SHP77 (cell line): ENCODE data around the gene RAB26.

Experiments used
- DNase-seq, 2 experiments: peaks; one replicate each; lab custom pipeline; 2025; lab: John Stamatoyannopoulos, UW

Gene RAB26

DNA sequence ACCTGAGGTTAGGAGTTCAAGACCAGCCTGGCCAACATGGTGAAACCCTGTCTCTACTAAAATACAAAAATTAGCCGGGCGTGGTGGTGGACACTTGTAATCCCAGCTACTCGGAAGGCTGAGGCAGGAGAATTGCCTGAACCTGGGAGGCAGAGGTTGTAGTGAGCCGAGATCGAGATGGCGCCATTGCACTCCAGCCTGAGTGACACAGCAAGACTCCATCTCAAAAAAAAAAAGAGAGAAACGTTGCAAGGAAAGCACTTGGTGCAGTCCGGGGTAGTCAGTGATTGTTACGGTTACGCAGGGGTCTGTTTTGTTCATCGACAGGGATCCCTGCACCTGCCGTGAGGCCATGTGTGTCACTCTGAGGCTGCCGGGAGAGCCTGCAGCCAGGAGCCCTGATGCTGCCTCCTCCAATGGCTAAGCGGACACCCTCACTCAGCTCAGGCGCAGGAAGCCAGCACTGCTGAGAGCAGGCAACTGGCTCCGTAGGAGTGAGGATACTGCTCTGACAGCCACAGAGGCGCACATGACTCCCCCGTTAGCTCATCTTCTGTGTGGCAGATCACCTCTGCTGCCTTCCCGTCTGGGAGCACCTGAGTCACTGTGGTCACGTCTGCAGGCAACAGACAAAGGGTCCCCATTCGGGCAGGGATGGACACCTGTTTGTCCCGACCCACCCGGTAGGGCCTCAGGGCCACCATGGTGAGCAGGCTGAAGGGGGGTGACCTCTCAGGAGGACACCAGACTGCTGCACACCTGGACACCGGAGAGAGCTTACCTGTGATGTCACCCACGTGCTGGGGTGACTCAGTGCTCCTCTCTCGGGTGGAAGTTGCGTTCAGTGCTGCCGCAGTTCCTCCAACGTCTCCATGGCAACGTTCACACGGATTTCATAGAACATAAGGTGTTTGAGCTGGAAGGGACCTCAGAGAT is 5.2 kb upstream of the RAB26 start:
- DNase-seq: peak in 1 of 2 experiments; percentile 46

GRCh38 chr16:2143878-2144485 is 4.4 kb upstream of the RAB26 start:
- no peak for DNase-seq

DNA sequence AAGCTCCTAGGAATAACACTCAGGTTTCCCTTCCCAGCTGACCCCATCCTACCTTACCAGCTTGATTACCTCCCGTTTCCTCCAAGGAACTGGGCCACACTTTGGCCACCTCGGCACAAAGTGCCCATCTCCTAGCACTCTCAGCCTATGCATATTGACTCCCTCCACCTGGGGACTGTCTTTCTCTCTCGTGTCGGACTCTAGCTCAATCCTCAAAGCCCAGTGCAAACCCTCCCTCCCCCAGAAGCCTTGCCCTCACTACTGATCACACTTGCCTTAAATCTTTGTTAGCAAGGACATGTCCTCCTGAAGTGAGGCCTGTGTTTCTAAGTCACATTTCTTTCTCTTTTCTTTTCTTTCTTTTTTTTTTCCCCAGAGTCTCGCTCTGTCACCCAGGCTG is 2.6 kb upstream of the RAB26 start:
- no peak for DNase-seq

DNA sequence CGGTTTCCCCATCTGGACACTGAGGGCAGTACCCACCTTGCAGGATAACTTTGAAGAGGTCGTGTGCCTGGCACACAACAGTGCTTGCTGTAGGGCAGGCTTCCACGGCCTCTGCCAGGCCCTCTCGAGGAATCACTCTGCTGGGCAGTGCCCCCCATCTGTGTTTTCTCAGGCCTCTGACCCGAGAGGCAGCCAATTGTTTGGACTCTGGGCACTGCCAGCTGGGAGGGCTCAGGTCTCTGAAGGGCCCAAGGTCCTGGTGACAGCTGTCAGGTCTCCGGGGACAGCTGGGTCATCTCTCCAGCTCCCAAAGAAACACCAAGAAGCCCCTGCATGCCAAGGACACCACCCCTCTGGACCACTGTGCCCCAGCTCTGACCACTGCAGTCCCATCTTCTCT is 1.0 kb upstream of the RAB26 start:
- DNase-seq: no peak

- peak in 1 of 2 experiments; percentile 42 for DNase-seq
Measured at GRCh38 chr16:2148714-2149629, 547 bp downstream of the RAB26 start.

DNA sequence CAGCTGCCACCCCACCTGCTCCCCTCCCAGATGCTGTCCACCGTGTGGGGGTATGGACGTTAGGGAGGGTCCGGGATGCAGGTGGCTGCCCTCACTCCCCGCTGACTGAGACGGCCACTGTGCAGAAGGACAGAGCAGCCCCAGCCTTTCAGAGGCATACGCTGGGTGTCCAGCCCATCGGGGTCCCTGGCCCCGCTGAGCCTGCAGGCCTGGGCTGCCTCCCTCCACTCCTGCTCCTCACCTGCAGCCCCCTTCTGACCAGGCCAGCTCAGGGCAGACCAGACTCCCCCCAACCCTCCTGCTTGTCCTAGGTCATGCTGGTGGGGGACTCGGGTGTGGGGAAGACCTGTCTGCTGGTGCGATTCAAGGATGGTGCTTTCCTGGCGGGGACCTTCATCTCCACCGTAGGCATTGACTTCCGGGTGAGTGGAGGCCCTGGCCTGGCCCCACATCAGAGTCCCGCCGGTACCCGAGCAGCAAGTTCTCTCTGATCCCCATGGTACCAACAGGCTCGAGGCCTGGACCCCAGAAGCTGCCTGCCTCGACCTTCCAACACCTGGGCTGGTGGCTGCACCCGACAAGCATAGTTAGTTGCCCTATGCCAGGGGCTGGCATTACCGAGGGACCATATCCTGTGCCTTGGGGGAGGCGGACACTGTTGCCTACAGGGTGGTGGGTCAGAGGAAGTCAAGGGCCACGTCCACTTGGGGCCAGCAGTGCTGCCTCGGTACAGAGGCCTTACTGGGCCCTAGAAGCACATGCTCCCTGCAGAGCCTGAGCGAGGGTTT is 1.4 kb downstream of the RAB26 start:
- DNase-seq: peak in 1 of 2 experiments; percentile 40

DNA sequence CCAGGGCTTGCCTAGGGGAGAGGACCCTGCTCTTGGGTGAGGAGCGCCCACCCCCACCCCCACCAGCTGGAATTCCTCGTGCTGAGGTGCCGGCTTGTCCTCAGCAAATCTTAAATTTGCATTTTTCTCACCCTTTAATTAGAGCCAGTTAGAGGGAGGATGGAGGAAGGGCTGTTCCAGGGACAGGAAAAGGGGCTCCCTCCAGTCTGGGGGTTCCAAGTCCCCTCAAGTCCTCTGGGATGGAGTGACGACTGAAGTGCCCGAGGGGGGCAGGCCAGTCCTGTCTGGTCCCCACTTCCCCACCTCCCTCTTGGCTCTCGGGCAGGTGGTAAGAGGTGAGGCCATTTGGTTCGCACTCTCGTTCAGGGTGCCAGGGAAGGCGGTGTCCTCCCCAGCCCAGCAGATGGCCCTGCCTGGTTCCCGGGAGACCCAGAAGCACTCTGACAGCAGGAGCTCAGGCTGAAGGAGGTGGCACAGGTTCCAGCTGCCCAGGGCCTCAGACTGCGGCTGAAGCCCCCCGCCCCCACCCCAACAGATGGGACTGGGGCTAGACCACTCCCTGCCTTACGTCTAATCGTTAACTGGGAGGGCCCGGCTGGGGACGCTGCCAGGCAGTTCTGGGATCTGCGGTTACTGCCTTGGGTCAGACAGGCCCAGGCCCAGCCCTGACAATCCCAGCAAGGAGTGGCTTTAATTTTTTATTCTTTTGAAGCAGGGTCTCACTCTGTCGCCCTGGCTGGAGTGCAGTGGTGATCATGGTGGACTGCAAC is 2.2 kb downstream of the RAB26 start:
- peak; percentile 78 to 81 for DNase-seq

DNA sequence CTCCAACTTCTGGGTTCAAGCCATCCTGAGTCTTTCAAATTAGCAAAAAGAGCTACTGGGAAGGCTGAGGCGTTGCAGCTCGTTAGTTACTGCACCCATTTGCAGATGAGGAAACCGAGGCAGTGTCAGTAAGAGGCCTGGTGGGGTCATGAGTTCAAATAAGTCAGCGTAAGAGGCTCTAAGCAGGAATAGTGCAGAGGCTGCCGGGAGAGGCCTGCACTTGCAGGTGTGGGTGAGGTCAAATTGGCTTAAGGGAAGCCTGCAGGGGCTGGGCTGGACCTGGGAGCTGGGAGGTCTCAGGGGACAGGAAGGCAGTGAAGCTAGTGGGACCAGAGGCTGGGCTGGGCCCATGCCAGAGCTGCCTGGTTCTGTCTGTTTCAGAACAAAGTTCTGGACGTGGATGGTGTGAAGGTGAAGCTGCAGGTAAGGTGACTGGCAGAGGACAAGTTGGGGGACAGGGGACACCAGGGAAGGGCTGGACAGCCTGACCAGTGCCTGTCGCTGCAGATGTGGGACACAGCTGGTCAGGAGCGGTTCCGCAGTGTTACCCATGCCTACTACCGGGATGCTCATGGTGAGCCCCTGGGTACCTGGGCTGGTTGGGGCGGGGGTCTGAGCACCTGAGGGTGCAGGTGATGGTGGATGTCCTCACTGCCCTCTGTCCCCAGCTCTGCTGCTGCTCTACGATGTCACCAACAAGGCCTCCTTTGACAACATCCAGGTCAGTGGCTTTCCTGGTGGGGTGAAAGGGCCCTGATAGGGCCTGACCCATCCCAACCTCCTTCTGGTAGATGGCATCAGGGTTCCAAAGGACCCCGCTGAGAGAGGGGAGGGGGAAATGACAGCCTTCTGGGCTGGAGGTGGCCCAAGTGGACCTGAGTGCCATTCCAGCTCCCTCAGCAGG is 3.0 kb downstream of the RAB26 start:
- DNase-seq: no peak

- peak in 1 of 2 experiments; percentile 23 for DNase-seq
Measured at GRCh38 chr16:2152695-2153506, 4.5 kb downstream of the RAB26 start.

- no peak for DNase-seq
Measured at GRCh38 chr16:2154533-2155090, 6.2 kb downstream of the RAB26 start.

DNA sequence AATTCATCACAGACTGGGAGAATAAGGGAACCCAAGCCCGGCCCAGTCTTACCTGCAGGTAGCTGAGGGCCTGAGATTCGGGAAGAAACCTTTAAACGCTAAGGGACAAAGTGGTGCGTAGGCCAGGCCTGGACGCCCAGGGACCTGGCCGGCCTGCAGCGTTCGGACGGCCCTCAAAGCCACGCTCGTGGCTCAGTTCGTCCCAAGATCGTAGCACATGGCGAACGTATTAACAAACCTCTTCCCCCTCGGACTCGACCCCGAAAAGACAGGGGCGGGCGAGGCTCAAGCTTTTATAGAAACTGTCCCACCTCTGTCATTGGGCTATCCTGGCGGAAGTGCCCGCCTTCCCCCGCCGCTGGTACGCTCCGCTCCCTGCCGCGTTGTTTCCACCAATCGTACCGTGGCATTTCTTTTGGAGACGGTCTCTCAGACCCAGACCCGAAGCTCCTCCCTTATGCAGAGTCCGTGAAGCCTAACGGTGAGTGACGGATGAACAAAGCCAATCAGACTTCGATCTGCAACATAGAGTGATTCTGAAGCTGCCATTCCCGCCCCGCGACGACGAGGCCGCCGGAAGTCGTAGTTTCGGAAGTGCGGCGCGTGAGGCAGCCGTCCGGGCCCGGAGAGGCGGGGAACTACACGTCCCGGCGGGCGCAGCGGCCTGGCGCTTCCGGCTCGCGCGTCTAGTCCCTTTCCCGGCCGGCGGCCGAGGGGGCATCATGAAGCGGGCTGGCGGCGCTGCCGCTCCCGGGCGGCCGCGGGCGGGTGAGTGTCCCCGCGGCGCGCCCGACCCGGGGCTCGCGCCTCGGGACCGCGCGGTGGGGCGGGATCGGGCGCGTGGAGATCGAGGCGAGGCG is 6.9 kb downstream of the RAB26 start, which contains the start of gene TRAF7:
Gene TRAF7, plus strand, starts transcription at position 692 of the 860 bp plus-strand sequence. CDS start 8,139 bp downstream, outside the sequence.
- peak; percentile 99 to 100 for DNase-seq

DNA sequence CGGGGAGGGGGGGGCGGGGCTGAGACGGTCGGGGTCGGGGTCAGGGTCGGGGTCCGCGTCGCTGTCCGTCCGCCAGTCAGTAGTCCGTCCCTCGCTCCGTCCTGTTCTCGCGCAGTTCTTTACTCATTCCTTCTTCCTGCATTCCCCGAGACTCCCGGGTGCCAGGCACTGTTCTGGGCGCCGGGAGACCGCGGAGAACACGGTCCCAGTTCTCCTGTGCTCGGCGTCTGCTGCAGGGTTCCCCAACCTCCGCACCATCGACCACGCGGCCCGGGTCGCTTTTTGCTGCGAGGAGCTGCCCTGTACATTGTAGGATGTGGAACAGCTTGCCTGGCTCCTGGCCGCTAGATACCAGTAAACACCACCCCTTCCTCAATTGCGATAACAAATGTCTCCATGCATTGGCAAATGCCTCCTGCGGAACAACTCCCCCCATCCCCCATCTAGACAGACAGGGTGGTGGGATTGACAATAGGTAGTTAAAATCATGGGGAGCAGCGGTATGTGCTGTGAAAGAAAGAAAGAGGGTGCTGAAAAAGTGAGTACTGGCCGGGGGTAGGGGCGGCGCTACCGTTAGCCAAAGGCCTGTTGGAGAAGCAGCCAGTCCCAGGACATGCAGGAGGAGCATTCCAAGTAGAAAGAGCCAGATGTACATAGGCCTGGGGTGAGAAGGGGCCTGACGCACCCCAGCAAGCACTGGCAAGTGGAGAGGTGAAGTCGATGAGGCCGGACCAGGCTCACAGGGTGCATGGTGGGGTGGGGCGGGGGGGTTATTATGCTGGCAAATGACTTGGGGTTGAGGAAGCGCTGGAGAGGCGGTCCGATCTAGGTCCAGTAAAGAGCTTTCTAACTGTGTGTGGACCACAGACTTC is 7.8 kb downstream of the RAB26 start:
- DNase-seq: no peak

DNA sequence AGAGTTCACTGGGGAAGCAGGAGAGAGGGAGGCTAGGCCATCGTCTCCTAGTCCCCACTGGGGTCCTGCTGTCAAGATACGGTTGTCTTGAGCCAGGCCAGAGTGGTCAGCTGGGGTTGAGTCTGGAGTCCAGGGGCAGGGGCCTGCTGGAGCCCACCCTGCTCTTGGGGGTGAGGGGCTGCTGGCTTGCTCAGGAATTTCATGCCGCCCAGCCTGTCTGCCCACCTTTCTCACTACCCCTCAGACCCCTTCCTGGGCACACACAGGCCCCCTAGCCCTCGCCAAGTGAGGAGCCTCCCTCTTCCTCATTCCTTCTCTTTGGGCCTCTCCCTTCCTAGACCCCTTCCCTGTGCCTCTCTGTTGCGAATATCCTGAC is 8.4 kb downstream of the RAB26 start:
- DNase-seq: no peak

DNA sequence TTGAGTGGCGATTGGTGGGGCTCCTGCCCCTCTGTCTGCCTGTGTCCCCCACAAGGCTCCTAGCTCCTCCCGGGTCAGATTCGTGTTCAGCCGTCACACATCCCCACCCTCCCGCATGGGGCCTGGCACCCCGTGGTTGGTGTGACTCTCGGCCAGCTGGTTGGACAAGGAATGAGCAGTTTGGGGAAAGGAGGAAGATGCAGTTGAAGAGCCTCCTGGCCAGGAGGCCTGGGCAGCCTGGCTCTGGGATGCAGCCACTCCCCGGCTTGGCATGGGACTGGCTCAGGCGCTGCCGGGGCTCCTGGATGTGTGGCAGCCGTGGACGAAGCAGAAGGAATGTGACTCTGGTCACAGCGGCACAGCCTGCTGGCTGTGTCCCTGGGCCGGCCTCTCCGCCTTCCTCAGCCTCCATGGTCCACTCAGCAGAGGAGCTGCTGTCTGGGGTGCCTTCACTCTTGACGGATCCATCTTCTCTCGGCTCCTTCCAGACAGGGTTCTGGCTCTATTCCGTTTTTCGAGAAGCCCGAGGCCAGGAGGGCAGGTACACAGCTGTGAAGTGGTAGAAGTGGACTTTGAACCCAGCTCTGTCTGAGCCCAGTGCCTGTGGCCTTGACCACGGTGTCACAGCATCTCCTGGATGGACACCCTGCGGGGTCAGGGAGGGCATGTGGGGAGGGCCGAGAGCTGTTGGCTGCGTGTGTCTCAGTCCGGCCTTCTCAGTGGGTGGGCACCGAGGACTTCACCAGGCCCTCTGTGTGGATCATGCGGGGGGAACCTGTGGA is 9.2 kb downstream of the RAB26 start:
- DNase-seq: no peak

DNA sequence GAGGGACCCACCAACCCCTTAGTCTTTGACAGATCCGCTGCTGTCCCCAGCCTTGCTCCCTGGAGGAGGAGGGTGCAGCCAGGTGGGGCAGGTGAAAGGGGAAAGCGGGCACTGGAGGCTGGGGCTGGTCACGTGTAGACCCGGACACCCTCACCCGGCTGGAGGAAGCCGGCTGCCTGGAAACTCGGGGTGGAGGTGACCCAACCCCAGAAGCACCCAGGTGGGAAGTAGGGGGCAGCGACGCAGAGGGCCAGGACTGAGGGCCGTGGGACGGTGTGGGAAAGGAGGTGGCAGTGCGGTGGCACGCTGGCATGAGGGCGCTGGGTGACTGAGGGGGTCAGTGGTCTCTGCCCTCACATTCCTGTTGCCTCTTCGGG is 9.8 kb downstream of the RAB26 start:
- no peak for DNase-seq
